ENCODE results near the gene MLKL.
A peak's percentile ranks its signal among the peaks of the same experiment; 100 is the strongest.

MLKL gene

GRCh38 chr16:74625500-74626350 lies 74.9 kb downstream of the MLKL start:
- TF ChIP-seq CTCF (IDR thresholded peaks at IDR 0.05; ENCODE audit: low read depth, low read length), result no peak
- DNase-seq (ENCODE audit: extremely low read depth, low read depth), result no peak

GRCh38 chr16:74623839-74624235 lies 76.8 kb downstream of the MLKL start:
- DNase-seq (ENCODE audit: extremely low read depth, low read depth), result no peak
- TF ChIP-seq CTCF (IDR thresholded peaks at IDR 0.05; ENCODE audit: low read depth, low read length), result no peak

- peak; percentile 55 for TF ChIP-seq CTCF (IDR thresholded peaks at IDR 0.05; ENCODE audit: low read depth, low read length)
- DNase-seq (ENCODE audit: extremely low read depth, low read depth), result no peak
Measured at GRCh38 chr16:74623214-74623838, 77.3 kb downstream of the MLKL start.

- no peak for TF ChIP-seq CTCF (IDR thresholded peaks at IDR 0.05; ENCODE audit: low read depth, low read length)
- no peak for DNase-seq (ENCODE audit: extremely low read depth, low read depth)
Measured at GRCh38 chr16:74622005-74622404, 78.7 kb downstream of the MLKL start.

All from AG09319 (cell line).